Heart left ventricle (tissue), 16 donors: ENCODE data around the gene STX11. TPM values are rescaled to one million over a fixed set of nuclear protein-coding genes. Genes with fewer than 3 reads are reported as not detected.
"Not testable (repeated sequence)": the region's sequence is repeated elsewhere in the genome, so short reads cannot be mapped to it uniquely, and the experiment has no call there.

Experiments
- ATAC-seq, 4 donors: fragments of 200-7000 bp; cut with Tn5 transposase; one replicate each; pipeline ENCODE4 v1.9.1; 2020 to 2022; ENCODE audit warnings: moderate library complexity in 4 of 4, mild to moderate bottlenecking in 3 of 4, moderate number of reproducible peaks in 1 of 4
- DNase-seq, 5 donors: peaks; one replicate each; pipeline ENCODE4 v3.0.0-alpha.2; 2020
- H3K27ac ChIP-seq, 12 donors: fragments of 200-600 bp; sonication (generic) in 4 of 12; one replicate each; pipeline versions ENCODE4 v1.5.0 to v1.8.0; 2016 to 2022; ENCODE audit warnings: mild to moderate bottlenecking in 2 of 12
- H3K27me3 ChIP-seq, 9 donors: fragments of 200-600 bp; sonication (generic) in 2 of 9; one replicate each; pipeline versions ENCODE4 v1.5.1 to v1.8.0; 2016 to 2022; ENCODE audit warnings: mild to moderate bottlenecking in 3 of 9
- H3K36me3 ChIP-seq, 9 donors: fragments of 200-600 bp; sonication (generic) in 2 of 9; one replicate each; pipeline versions ENCODE4 v1.5.0 to v1.8.0; 2018 to 2022; ENCODE audit warnings: mild to moderate bottlenecking in 2 of 9
- H3K4me1 ChIP-seq, 12 donors: fragments of 200-600 bp; sonication (generic) in 4 of 12; one replicate each; pipeline versions ENCODE4 v1.5.0 to v1.8.0; 2016 to 2022; ENCODE audit warnings: mild to moderate bottlenecking in 3 of 12
- H3K4me3 ChIP-seq, 12 donors: fragments of 200-600 bp; sonication (generic) in 4 of 12; one replicate each; pipeline versions ENCODE4 v1.5.0 to v1.8.0; 2017 to 2022; ENCODE audit warnings: mild to moderate bottlenecking in 9 of 12, moderate library complexity in 4 of 12
- H3K9me3 ChIP-seq, 12 donors: fragments of 200-600 bp; sonication (generic) in 4 of 12; one replicate each; pipeline versions ENCODE4 v1.5.0 to v1.8.0; 2016 to 2022; ENCODE audit warnings: mild to moderate bottlenecking in 1 of 12
- CTCF ChIP-seq, 12 donors: fragments of 200-600 bp; sonication (generic) in 4 of 12; IDR thresholded peaks; one replicate each; pipeline versions ENCODE4 v1.5.0 to v1.8.0; 2018 to 2022; ENCODE audit warnings: antibody characterized with exemption in 12 of 12, mild to moderate bottlenecking in 5 of 12
- POLR2A ChIP-seq, 2 donors: fragments of 450-650 bp; IDR thresholded peaks; one replicate each; pipeline ENCODE4 v1.6.1; 2017; ENCODE audit warnings: antibody characterized with exemption in 2 of 2, mild to moderate bottlenecking in 2 of 2, moderate library complexity in 2 of 2
- WGBS, 4 donors: extraction: QIAGEN DNeasy Blood & Tissue Kit in 2 of 4; methylation state at CpG; one replicate each; pipeline versions ENCODE4 v1.1.5 to v1.1.7; 2013 to 2018; 5-methylcytosine and 5-hydroxymethylcytosine counted together
- intact Hi-C, 10 donors: fragments of 100-400 bp; cut with DNase I; formaldehyde crosslinking; loops; one replicate each; pipeline versions ENCODE4 v1.11.1 to v1.14.2; 2022
- polyA plus RNA-seq, 2 donors: library from polyadenylated mRNA; stranded (reverse); fragments of 200-250 nt; gene quantifications; one replicate each; pipeline ENCODE4 v1.2.3, GENCODE V29; 2013
- total RNA-seq, 9 donors: library from RNA; depleted of rRNA in 2 of 9; stranded (reverse); fragments of >200 nt in 2 of 9; fragmentation: NEBNext Ultra II Directional in 3 of 9; extraction: Animal tissue kit (Norgen Biotek cat#: 25700) in 3 of 9; gene quantifications; one replicate each; pipeline versions ENCODE4 v1.1.0 to v1.2.4, GENCODE V29; 2016 to 2023
- donor health status: ischemic (EF 13 %, LVEDD 7.1; RV severe dilation, severe dysfunction).
- donor health status: healthy with polysubstance abuse.
- donor health status: DM: no; HTN: yes; CAD: no.
- donor health status: DM: no; HTN: no; CAD: no.
- donor health status: ischemic (EF 25% LVEDD 6.9; RV normal size, moderate dysfunction).
- donor health status: ischemic (EF 25% LVEDD 5.7; RV mildly dilated, moderate dysfunction).
- donor health status: healthy.
- donor health status: DM: yes; HTN: yes; CAD: no.
- donor health status: ischemic (EF 35%, LVEDD 5.7; RV mildly dilated, moderate dysfunction).
- donor health status: nonischemic (EF 11% LVEDD 7.7; RV severe dilation, severe dysfunction).
- donor health status: DM: yes; HTN: yes; CAD: no.
- donor health status: PGD.
- donor health status: ischemic (EF 29% LVEDD 5.4; RV normal size, mild dysfunction).
- donor health status: nonischemic (EF 23%, LVEDD 6.1; RV moderate dilation, normal function).

STX11 gene
- total and polyA plus RNA-seq, 11 donors = 4.7 to 21.0 (median 9.0) TPM

GRCh38 chr6:144123836-144124235, 26.5 kb upstream of the STX11 start:
- Histone ChIP-seq H3K27ac (peak overlapping the region in 1 of 12 donors; percentile 64), H3K9me3 (no peaks in the 10 kb centered on the region), H3K36me3 (no peaks in the 10 kb centered on the region), H3K27me3 (no peaks in the 10 kb centered on the region), H3K4me3 (no peak overlapping the region), H3K4me1 (peaks cover 0 to 17% (median 0%) of the 10 kb centered on the region in 12 donors)
- ATAC-seq (no peak), DNase-seq (no peak)
- WGBS, 4 donors = 53 to 59% (median 57%) methylated on average over 2 of the region's 2 CpGs
- intact Hi-C loops = no loop called here
- TF ChIP-seq CTCF (IDR thresholded peaks at IDR 0.05) (no peak), POLR2A (IDR thresholded peaks at IDR 0.05) (no peak)

- no peak for DNase-seq
- TF ChIP-seq POLR2A (IDR thresholded peaks at IDR 0.05) (no peak), CTCF (IDR thresholded peaks at IDR 0.05) (no peak)
- WGBS, 4 donors = 82 to 86% (median 83%) methylated on average over 6 of the region's 6 CpGs
Measured at GRCh38 chr6:144127097-144127496, 23.2 kb upstream of the STX11 start.

GRCh38 chr6:144129469-144129868, 20.8 kb upstream of the STX11 start:
- DNase-seq (no peak), ATAC-seq (no peak)
- Histone ChIP-seq H3K9me3 (no peaks in the 10 kb centered on the region), H3K27ac (no peak overlapping the region), H3K27me3 (no peaks in the 10 kb centered on the region), H3K36me3 (no peaks in the 10 kb centered on the region), H3K4me3 (no peak overlapping the region), H3K4me1 (peaks cover 0 to 1% (median 0%) of the 10 kb centered on the region in 12 donors)
- TF ChIP-seq CTCF (IDR thresholded peaks at IDR 0.05) = no peak
- TF ChIP-seq POLR2A (IDR thresholded peaks at IDR 0.05) = no peak
- WGBS, 4 donors = 85 to 92% (median 89%) methylated on average over 6 of the region's 6 CpGs
- intact Hi-C loops = no loop called here

More at GRCh38 chr6:144127097-144127496, 23.2 kb upstream of the STX11 start:
- Histone ChIP-seq H3K4me3 (no peak overlapping the region), H3K36me3 (no peaks in the 10 kb centered on the region), H3K27ac (no peak overlapping the region), H3K27me3 (no peaks in the 10 kb centered on the region), H3K9me3 (no peaks in the 10 kb centered on the region), H3K4me1 (peaks cover 0 to 17% (median 0%) of the 10 kb centered on the region in 12 donors)
- no peak for ATAC-seq
- intact Hi-C loops = no loop called here

GRCh38 chr6:144131248-144131709, 19.0 kb upstream of the STX11 start:
- ATAC-seq = no peak
- WGBS, 4 donors = 75 to 94% (median 83%) methylated on average over 1 of the region's 1 CpG
- TF ChIP-seq POLR2A (IDR thresholded peaks at IDR 0.05) (no peak), CTCF (IDR thresholded peaks at IDR 0.05) (no peak)

GRCh38 chr6:144132167-144132690, 18.1 kb upstream of the STX11 start:
- H3K27me3 ChIP-seq, H3K27ac ChIP-seq, H3K4me3 ChIP-seq, H3K9me3 ChIP-seq, DNase-seq, ATAC-seq, intact Hi-C loops, H3K36me3 ChIP-seq, H3K4me1 ChIP-seq: not testable (repeated sequence)

More at GRCh38 chr6:144131248-144131709, 19.0 kb upstream of the STX11 start:
- H3K4me3 ChIP-seq = no peak overlapping the region
- intact Hi-C loops = no loop called here
- H3K27me3 ChIP-seq = no peaks in the 10 kb centered on the region
- no peaks in the 10 kb centered on the region for H3K36me3 ChIP-seq
- H3K9me3 ChIP-seq = no peaks in the 10 kb centered on the region
- no peaks in the 10 kb centered on the region for H3K4me1 ChIP-seq
- DNase-seq = no peak
- no peak overlapping the region for H3K27ac ChIP-seq
